HTR-8/SVneo (cell line): ENCODE results near the gene RNF34.

Experiments used
- DNase-seq: peaks from one replicate; pipeline ENCODE4 v3.0.0; 2011; ENCODE audit warnings: low spot score, mixed read lengths; ENCODE audit not compliant: insufficient read length
- FAIRE-seq: peaks from 2 replicates; lab custom pipeline; 2011; peaks lifted over from hg19 to GRCh38; lab: Jason Lieb, UNC

Gene RNF34

DNA sequence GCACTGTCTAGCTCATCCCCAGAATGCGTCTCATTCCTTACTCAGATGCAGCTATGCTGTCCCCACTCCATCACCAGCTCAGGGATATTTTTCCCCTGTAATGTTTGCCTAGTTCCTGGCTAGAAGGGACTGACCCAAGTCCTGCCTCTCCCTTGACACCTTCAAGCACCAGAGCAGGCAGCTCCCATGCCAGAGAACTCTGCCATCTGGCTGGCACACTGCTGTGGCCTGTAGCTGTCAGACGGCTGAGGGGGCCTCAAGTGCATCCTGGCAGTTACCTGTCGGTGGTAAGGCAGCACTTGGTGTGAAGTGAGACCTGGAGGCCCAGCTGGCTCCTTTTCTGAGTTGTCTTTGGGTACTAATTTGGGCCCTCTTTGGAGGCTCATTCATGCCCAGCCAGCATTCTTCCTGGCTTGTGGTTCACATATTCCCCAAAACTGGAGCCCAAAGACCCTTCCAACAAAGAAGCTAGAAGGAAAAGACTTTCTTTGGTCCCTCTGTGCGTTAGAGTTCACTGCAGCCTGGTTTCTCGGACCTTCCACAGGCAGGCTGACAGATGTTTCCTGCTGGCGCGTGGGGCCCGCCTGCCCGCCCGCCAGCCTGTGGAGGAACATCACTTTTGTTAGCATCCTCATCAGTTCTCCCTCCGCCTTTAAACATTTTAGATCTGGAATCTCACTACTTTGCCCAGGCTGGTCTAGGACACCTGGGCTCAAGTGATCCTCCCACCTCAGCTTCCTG, 33.0 kb downstream of the RNF34 start:
- no peak for DNase-seq
- FAIRE-seq, result no peak

DNA sequence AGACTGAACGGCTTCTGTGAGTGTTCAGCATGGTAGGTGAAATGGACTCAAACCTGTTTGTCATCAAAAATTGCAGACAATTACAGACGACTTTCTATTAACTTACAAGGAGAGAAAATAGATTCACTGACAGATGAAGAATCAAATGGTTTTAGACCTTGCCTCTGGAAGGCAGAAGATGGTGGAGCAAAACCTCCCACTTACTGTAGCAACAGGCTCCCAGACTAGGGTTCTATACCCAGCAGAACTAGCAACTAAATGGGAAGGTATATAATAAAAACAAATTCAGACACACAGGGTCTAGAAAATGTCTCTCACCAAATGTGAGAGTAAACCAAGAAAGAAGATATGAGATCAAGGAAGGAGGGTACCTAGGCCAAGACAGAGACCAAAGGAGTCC, 36.8 kb downstream of the RNF34 start:
- DNase-seq, result no peak
- no peak for FAIRE-seq

- DNase-seq (no peak), FAIRE-seq (no peak)
These were observed 39.0 kb downstream of the RNF34 start for GRCh38 chr12:121438905-121439304.

GRCh38 chr12:121439715-121440114, 39.8 kb downstream of the RNF34 start:
- DNase-seq, result no peak
- peak; percentile 71 for FAIRE-seq

DNA sequence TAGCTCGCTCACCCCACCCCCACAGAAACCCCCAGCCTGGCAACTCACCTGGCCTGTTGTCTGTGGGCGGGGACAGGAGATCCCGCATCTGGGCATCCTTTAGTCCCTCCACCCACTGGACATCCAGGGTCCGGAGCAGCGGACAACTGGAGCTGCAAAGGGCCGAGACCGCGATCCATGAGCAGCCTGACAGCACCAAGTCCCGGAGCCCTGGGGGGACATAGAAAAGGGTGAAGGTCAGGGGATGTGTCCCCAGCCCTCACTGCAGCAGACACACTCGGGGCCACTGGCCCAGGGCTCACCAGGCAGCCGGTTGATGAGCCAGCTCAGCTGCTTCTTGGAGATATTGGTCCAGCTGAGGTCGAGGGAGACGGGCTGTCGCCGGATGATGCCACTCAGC, 40.9 kb downstream of the RNF34 start:
- FAIRE-seq, result no peak

GRCh38 chr12:121441555-121441954, 41.6 kb downstream of the RNF34 start:
- FAIRE-seq, result no peak
- DNase-seq, result no peak

More for the DNA sequence above, 40.9 kb downstream of the RNF34 start:
- DNase-seq, result no peak

DNA sequence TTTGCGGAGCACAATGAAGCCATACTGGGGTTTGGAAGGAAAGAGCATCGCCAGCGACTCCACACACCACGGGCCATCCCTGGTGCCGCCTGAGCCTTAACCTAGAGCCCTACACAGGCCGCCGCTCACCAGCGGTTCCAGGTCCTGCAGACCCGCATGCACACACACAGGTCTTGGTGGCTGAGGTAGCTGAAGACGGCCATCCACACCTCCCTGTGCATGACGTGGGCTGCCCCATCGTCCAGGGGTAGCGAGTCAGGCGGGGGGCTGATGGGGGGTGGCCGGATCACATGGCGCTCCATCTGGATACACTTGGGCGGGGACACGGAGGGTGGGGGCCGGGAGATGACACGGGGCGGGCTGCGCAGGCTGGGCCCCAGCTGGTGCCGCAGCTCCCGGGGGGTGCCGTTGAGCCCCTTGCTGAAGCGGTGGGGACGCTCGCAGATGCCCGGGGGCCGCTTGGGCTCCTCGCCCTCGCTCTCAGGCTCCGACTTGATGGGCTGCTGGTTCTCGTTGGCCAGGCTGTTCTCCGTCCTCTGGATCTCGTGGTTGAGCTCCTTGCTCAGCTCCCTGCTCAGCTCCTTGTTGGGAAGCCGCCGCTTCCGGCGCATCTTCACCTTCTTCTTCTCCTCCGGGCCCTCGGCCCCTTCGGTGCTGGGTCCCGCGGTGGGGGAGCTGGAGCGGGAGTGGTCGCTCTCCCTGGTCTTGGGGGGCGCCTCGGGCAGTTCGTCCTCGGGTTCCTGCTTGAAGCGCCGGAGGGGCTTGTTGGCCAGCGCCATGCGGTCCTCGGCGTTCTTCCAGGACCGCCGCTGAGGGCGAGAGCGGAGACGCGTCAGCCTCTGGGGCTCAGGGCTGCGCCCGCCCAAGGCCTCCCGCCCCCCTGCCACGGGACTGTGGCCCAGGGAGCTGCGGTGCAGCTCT, 42.4 kb downstream of the RNF34 start:
- DNase-seq (no peak), FAIRE-seq (no peak)

- DNase-seq (peak; percentile 91), FAIRE-seq (peak; percentile 92)
These were observed 43.4 kb downstream of the RNF34 start for GRCh38 chr12:121443193-121443870.

GRCh38 chr12:121443911-121444841, 44.3 kb downstream of the RNF34 start:
- DNase-seq (no peak), FAIRE-seq (no peak)

GRCh38 chr12:121444842-121445202, 44.9 kb downstream of the RNF34 start:
- no peak for DNase-seq
- no peak for FAIRE-seq

DNA sequence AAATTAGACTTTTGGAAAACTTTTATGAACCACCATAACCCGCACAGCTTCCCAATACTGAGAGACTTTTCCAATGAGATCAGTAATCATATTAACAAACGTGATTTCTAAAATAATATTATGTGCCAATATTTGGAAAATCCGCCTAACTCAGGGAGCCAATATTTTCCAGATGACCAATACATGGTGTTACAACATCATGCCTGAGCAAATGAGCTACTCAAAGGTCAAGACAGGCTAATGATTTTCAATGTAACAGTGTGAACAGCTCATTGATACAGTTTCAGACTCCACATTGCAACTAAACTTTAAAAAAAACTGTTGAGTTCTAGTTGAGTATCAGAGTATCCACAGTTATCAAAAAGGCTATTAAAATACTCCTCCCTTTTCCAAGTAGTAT, 46.8 kb downstream of the RNF34 start:
- FAIRE-seq (no peak), DNase-seq (no peak)

GRCh38 chr12:121448771-121449315, 48.9 kb downstream of the RNF34 start:
- DNase-seq, result no peak
- no peak for FAIRE-seq

DNA sequence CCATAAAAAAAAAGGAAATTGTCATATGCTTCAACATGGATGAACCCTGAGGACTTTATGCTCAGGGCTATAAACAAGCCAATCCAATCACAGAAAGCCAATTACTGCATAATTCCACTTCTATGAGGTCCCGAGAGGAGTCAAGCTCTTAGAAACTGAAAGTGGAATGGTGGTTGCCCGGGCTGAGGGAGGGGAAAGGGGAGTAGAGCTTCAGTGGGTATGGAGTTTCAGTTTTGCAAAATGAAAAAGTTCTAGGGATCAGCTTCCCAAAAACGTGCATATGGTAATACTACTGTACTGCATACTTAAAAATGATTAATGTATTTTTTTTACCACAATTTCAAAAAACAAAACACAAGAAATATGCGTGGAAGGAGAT, 52.0 kb downstream of the RNF34 start:
- DNase-seq (no peak), FAIRE-seq (no peak)

GRCh38 chr12:121452340-121452984, 52.5 kb downstream of the RNF34 start:
- no peak for DNase-seq
- no peak for FAIRE-seq

GRCh38 chr12:121452985-121453360, 53.1 kb downstream of the RNF34 start:
- FAIRE-seq, result no peak
- no peak for DNase-seq

GRCh38 chr12:121453629-121454028, 53.7 kb downstream of the RNF34 start:
- DNase-seq (no peak), FAIRE-seq (no peak)

DNA sequence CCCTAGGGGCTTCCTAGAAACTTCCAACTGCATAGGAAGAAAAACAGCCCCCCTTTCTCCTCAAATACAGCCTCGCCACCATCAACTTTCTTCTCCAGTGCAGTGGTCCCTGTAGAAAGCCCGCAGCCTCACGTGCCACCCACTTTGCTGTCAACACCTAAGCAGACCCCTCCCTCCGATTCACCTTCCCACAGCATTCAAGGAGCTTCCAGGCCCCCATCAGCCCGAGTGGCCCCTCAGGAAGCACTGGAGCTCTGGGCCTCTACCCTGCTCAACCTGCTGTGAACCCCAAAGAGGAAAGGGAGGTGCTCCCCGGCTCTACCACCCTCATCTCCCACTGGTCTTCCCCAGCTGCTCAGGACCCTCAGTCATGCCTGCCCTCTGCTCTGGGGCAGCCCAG, 55.0 kb downstream of the RNF34 start:
- no peak for FAIRE-seq
- no peak for DNase-seq

DNA sequence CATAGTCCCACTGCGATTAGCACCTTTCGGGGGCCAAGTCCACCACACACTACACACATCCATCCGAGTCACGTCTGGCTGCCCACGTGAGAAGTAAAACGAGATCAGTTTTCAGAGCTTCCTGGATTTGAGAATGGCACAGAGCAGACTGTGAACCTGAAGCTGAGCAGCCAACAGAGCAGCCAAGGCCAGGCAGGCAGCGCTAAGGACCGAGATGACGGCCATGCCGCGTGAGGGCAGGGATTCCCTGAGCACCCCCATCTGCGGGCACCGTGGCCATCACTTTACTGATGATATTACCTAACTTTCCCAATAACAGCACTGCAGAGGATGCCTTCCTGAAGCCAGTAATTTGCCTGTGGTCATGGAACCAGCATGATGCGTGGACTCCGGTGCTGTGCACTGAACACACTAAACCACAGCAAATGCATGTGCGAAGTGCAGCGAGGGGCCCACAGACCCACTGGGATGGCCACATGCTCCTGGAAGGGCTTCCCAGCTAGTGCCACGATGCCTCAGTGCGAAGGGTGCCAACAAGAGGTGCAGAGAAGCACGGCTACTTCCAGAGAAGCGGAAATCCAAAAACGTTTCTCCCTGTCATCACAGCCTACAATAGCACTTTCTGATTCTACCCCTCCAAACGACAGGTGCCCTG, 56.0 kb downstream of the RNF34 start:
- DNase-seq, result no peak
- FAIRE-seq, result peak; percentile 52

GRCh38 chr12:121456551-121456950, 56.6 kb downstream of the RNF34 start:
- DNase-seq (no peak), FAIRE-seq (no peak)
